Measurements from ENCODE around the gene EPB41L3.

GRCh38 chr18:5515011-5515784 is 28.6 kb downstream of the EPB41L3 start:
- TF ChIP-seq CTCF (IDR thresholded peaks at IDR 0.05) (no peak), POLR2A (IDR thresholded peaks at IDR 0.05) (no peak)
